ENCODE measurements around the gene BTG4.

BTG4 gene

GRCh38 chr11:111452817-111453552 is 59.2 kb downstream of the BTG4 start:
- DNase-seq = no peak

- no peak for DNase-seq
Observed at GRCh38 chr11:111452146-111452545, 60.0 kb downstream of the BTG4 start.

DNA sequence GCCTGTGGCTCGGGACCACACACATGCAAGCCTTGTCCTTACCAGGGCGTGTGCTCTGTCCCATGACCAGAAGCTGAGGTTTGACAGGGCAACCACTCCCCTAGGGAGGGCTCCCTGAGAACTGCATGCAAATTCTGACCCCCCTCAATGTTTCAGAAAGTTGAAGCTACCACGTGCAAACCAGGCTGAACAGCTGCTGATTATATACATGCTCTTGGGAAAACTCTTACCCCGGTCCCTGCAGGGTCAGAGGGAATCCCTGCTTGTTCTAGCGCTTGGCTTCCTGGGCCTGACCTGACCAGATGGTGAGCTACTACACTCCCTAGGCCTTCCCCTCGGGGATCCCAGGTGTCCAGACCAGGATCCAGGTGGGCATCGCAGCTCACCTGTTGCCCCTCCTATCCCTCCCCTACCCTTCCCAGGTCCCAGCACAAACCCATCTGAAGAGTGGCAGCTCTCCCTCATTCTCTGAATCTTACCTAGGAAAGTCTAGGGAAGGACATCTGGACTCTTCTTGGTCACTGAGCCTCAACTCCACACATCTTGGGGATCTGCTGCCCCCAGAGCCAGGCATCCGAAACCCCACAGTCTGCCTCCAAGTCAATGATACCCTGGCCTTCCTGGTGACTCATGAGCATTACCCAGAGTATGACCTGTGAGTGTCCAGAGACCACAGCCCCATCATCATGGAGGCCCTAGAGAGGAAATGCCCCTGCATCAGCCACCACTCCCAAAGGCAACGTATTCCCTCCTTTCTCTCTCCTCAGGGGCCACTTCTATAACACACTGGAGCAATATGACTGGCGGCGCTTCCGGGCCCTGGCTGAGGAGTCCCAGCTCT is 61.5 kb downstream of the BTG4 start:
- DNase-seq = no peak

GRCh38 chr11:111449696-111450479 is 62.3 kb downstream of the BTG4 start:
- no peak for DNase-seq

DNA sequence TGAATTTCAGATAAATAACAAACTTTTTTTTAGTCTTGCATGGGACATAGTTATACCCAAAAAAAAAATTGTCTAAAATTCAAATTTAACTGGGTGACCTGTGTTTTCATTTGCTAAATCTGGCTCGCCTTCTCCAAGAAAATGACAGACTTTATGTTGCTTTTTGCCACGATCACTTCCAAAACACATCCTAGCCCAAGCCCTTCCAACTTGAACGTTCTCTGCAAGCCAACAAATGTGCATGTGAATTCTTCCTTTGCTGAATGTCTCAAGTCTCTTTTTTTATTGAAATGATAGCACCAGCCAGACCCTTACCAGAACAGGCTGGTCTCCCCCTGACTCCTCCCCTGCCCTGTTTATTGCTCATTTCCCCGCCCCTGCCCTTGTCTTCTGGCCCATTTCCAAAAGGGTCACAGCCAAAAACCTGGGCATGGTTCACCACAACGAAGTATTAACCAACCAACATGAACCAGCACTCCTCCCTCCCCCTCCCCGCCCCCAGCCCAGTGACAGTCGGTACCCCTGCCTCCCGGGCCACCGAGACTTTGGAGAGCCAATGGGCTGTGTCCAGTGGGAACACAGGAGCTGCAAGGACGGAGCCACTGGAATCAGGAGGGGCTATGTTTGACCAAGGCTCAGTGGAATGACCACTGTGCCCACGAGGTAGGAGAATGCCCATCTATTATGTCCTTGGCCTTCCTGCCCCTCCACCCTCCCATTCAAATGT is 63.2 kb downstream of the BTG4 start:
- no peak for DNase-seq

DNA sequence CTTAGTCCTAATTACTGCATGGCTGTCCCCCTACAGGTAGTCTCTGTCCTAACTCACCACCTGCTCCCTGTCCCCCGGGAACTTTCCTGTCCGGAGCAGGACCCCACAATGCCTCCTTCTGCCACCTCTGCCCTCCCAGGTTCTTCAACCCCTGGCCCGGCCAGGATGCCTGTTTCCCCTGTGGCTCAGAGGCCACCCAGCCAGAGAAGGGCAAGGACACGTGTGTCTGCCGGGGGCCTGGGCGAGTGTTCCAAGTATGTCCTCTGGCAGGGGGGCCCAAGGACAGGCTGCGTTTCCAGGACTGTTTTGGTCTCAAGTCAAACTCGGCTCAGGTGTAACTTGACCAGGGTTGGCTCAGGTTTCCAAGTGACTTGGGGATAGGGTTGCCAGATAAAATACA is 63.8 kb downstream of the BTG4 start:
- no peak for DNase-seq

- DNase-seq = no peak
Observed at GRCh38 chr11:111447931-111448330, 64.3 kb downstream of the BTG4 start.

DNA sequence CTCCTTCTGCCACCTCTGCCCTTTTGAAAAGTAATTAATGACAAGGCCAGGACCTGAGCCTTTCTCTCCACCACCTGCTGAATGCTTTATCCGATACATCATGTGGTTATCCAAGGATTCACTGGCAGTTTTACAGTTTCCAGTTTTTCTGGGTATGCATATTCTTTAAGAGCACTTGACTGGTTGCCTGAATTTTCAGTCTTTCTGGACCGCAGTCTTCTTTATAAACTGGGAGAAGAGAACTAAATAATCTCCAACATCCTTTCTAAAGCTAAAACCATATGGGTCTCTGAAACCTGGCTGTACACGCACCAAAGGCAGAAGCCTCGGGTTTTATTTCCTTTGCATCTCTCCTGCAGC is 65.1 kb downstream of the BTG4 start:
- DNase-seq = no peak

GRCh38 chr11:111446404-111447111 is 65.6 kb downstream of the BTG4 start:
- peak; percentile 89 for DNase-seq

GRCh38 chr11:111445586-111445985 is 66.6 kb downstream of the BTG4 start:
- no peak for DNase-seq
